Omental fat pad (tissue), 4 donors: ENCODE data around the gene HMOX2. TPM values are rescaled to one million over a fixed set of nuclear protein-coding genes. Genes with fewer than 3 reads are reported as not detected.
A peak's percentile ranks its signal among the peaks of the same experiment; 100 is the strongest.

Source experiments
- ATAC-seq: fragments of 150-250 bp; one replicate; pipeline ENCODE4 v1.9.1; 2016; ENCODE audit warnings: mild to moderate bottlenecking, moderate library complexity; ENCODE audit not compliant: low FRiP score
- DNase-seq: peaks from one replicate; pipeline ENCODE4 v3.0.0-alpha.2; 2019; ENCODE audit warnings: low spot score
- CTCF ChIP-seq, 3 donors: fragments of 450-650 bp; IDR thresholded peaks; one replicate each; pipeline ENCODE4 v1.5.1; 2016 to 2017; ENCODE audit warnings: antibody characterized with exemption in 3 of 3, mild to moderate bottlenecking in 3 of 3, moderate library complexity in 2 of 3
- total RNA-seq, 4 donors: library from RNA; depleted of rRNA; stranded (reverse); fragments of >200 nt; gene quantifications; one replicate each; pipeline ENCODE4 v1.1.0, GENCODE V29; 2016

The HMOX2 gene
- total RNA-seq, 4 donors from 2014 or later = 82.8 to 105 (median 96.5) TPM

DNA sequence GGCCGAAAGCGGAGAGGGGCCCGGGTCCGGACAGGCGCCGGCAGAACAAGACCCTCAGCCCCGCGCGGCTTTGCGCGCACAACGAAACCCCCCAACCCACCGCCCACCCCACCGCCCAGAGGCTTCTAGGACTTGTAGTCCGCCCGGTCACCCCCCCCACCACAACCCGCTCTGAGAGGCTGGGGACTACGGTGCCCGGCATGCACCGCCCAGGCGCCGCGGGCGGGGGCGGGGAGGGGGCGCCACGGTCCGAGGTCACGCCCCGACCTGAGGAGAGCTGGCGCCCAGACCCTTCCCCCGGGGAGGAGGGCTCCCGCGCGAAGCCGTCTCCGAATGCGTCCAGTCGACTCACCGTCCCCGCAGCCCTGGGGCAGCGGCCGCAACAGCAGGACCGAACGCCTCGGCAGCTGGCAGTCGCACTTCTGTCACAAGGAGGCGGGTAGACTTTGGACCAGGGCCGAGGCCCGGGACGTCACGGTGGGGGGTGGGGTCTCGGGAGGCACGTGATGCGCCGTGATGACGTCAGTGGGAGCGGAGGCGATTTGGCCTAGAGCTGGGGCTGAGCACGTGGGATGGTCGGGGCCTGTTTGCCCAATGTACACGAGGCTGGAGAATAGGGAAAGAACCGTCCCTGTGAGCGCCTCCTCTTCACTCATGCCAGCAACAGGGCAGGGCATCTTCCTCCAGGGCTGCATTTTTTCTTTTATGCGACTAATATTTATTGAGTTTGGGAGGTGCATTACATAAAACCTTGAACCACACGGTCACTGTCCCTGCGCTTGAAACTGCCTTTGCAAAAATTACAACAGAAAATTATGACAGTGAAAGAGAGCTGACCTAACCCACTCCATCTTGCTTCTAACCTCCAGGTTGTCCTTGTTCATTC, 62.4 kb downstream of the HMOX2 start, which contains the start of gene CDIP1:
TSS of gene CDIP1 (minus strand) at position 424 of the 886 bp plus-strand sequence. CDS start 24,643 bp downstream, outside the sequence.
- no peak for TF ChIP-seq CTCF (IDR thresholded peaks at IDR 0.05)
- DNase-seq (peak; percentile 98), ATAC-seq (peak; percentile 91)

DNA sequence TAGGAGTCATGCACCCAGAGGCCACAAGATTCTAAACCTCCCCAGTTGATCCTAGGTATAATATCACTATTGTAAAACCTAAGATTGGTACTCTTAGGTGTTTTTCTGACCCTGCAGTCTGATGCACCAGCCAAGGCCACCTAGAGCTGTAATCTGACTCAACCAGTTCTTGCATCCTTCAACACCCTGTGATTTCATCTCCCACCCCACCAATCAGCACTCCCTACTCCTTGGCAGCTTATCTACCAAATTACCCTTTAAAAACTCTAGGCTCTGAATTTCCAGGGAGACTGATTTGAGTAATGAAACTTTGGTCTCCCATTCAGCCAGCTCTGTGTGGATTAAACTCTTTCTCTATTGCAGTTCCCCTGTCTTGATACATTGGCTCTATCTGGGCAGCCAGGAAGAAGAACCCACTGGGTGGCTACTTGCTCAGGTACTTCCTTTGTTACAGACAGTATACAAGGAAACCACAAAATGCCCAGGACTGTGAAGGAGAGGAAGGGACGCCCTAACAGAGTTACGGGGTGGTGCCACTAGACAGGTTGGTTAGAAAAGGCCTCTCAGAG, 63.6 kb downstream of the HMOX2 start:
- DNase-seq (no peak), ATAC-seq (no peak)
- no peak for TF ChIP-seq CTCF (IDR thresholded peaks at IDR 0.05)

- no peak for ATAC-seq
- no peak for TF ChIP-seq CTCF (IDR thresholded peaks at IDR 0.05)
Measured at GRCh38 chr16:4544473-4544872, 68.3 kb downstream of the HMOX2 start.

GRCh38 chr16:4548124-4548523, 71.9 kb downstream of the HMOX2 start:
- ATAC-seq = no peak
- TF ChIP-seq CTCF (IDR thresholded peaks at IDR 0.05) = no peak

More at GRCh38 chr16:4544473-4544872, 68.3 kb downstream of the HMOX2 start:
- no peak for DNase-seq

DNA sequence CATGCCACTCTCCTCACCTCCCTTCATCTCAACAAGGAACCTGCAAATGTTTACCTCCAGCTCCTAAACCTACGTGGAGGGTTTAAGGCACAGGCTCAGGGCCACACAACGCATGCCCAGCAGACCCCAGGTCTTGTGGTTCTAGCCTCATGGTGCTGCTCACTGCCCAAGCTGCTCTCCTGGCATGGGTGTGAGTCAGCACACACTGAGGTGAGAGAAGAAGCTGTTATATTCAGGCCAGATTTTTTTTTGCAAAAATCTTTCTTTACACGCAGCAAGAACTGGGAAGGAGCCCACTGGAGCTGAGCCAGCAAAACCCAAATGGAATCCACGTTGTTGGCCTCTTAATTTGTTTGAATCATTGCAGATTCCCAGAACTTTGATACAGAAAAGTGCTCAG, 74.4 kb downstream of the HMOX2 start:
- DNase-seq = no peak
- TF ChIP-seq CTCF (IDR thresholded peaks at IDR 0.05) = no peak
- no peak for ATAC-seq

More at GRCh38 chr16:4548124-4548523, 71.9 kb downstream of the HMOX2 start:
- DNase-seq = no peak

DNA sequence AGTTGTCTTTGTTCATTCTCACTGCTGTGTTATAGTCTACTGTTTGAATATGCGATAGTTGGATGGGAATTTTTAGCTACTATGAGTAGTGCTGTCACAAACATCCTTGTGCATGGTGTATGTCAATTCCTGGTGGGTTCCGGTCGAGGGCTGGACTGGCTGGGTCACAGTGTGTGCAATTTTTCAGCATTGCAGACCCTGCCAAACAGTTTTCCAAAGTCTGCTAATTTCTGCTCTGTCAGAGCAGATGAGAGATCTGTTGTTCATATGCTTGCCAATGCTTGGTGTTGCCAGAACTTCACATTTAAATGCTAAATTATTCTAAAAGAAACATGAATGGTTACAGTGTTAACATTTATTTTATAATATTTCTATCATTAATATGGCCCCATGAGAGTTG, 76.3 kb downstream of the HMOX2 start:
- ATAC-seq = no peak
- TF ChIP-seq CTCF (IDR thresholded peaks at IDR 0.05) = no peak
- DNase-seq = no peak
